Suprapubic skin (tissue), 4 donors: ENCODE results near the gene ZNF747. TPM values are rescaled to one million over a fixed set of nuclear protein-coding genes. Genes with fewer than 3 reads are reported as not detected.

Experiments used
- DNase-seq, 2 donors: peaks; one replicate each; pipeline ENCODE4 v3.0.0-alpha.2; 2019; ENCODE audit warnings: low spot score in 2 of 2
- H3K27ac ChIP-seq: fragments of 200-600 bp; sonication (generic); one replicate; pipeline ENCODE4 v1.5.1; 2019
- H3K27me3 ChIP-seq: fragments of 200-600 bp; sonication (generic); one replicate; pipeline ENCODE4 v1.5.1; 2019
- H3K36me3 ChIP-seq: fragments of 200-600 bp; sonication (generic); one replicate; pipeline ENCODE4 v1.5.1; 2019
- H3K4me1 ChIP-seq: fragments of 200-600 bp; sonication (generic); one replicate; pipeline ENCODE4 v1.5.1; 2019
- H3K4me3 ChIP-seq: fragments of 200-600 bp; sonication (generic); one replicate; pipeline ENCODE4 v1.5.1; 2019; ENCODE audit warnings: mild to moderate bottlenecking
- H3K9me3 ChIP-seq: fragments of 200-600 bp; sonication (generic); one replicate; pipeline ENCODE4 v1.5.1; 2019
- CTCF ChIP-seq, 2 donors: fragments of 200-600 bp in 1 of 2; fragments of 450-650 bp in 1 of 2; sonication (generic) in 1 of 2; IDR thresholded peaks; one replicate each; pipeline ENCODE4 v1.5.1; 2016 to 2019; ENCODE audit warnings: antibody characterized with exemption in 2 of 2, mild to moderate bottlenecking in 1 of 2, moderate library complexity in 1 of 2
- EP300 ChIP-seq: sonication (generic); formaldehyde crosslinking; IDR thresholded peaks from one replicate; pipeline ENCODE4 v1.6.1; 2017; ENCODE audit warnings: antibody characterized with exemption
- POLR2A ChIP-seq, 2 donors: fragments of 450-650 bp; IDR thresholded peaks; one replicate each; pipeline ENCODE4 v1.6.1; 2017; ENCODE audit warnings: antibody characterized with exemption in 2 of 2, mild to moderate bottlenecking in 2 of 2, moderate library complexity in 2 of 2
- POLR2AphosphoS5 ChIP-seq, 3 donors: sonication (generic); formaldehyde crosslinking; IDR thresholded peaks; one replicate each; pipeline ENCODE4 v1.6.1; 2017; ENCODE audit warnings: antibody characterized with exemption in 3 of 3
- WGBS: methylation state at CpG from one replicate; pipeline ENCODE4 v1.1.5; 2018; 5-methylcytosine and 5-hydroxymethylcytosine counted together
- total RNA-seq, 4 donors: library from RNA; depleted of rRNA; stranded (reverse); fragments of >200 nt; gene quantifications; one replicate each; pipeline ENCODE4 v1.1.0, GENCODE V29; 2016

Gene ZNF747
- total RNA-seq, 4 donors from 2014 or later = 9.4 to 15.4 (median 11.5) TPM

- Histone ChIP-seq H3K4me3 (no peak overlapping the region), H3K36me3 (no peaks in the 10 kb centered on the region), H3K9me3 (no peaks in the 10 kb centered on the region), H3K27me3 (no peaks in the 10 kb centered on the region), H3K4me1 (no peaks in the 10 kb centered on the region), H3K27ac (no peak overlapping the region)
- no peak for DNase-seq
- WGBS = 77% methylated on average over 4 of the region's 4 CpGs
- TF ChIP-seq CTCF (IDR thresholded peaks at IDR 0.05) (no peak), EP300 (no peak), POLR2AphosphoS5 (IDR thresholded peaks at IDR 0.05) (no peak), POLR2A (IDR thresholded peaks at IDR 0.05) (no peak)
These were observed 25.4 kb downstream of the ZNF747 start for GRCh38 chr16:30509081-30509765.

DNA sequence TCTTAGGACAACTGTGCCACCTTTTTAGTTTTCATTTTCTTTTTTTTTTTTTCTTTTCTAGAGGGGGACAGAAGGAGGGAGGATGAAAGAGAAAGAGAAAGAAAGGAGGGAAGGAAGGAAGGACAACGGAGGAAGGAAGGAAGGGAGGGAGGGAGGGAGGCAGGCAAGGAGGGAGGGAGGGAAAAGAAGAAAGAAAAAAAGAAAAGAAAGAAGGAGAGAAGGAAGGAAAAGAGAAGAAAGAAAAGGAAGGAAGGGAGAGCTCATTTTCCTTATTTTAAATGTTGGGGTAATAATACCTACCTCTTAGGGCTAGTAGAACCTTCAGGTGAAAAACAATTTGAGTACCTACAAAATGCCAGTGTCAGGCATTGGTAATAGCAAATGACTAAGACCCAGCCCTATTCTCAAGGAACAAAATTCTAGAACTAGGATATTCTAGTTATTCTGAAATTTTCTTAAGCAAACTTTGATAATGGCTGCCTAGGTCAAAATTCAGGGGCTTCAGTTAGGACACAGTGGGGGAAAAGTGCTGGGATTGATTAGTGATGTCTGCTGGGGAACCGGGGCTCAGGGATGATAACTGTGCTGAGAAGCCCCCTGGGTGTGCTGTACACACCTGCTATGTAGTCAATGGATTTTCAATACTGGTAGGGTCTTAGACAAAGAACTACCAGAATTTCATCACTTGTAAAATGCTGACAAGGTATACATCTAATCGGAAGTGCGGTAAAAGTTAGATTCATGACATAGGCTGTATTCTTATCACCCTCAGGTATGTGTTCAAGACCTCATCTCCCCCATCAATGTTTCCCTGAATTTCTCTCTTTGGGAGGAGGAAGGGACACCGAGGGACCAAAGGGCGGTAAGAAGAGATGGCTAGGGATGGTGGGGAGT, 31.0 kb downstream of the ZNF747 start:
- no peak overlapping the region for H3K27ac ChIP-seq
- H3K4me3 ChIP-seq = no peak overlapping the region
- WGBS = 71% methylated on average over 6 of the region's 6 CpGs
- TF ChIP-seq EP300 (no peak), POLR2A (IDR thresholded peaks at IDR 0.05) (no peak), CTCF (IDR thresholded peaks at IDR 0.05) (no peak), POLR2AphosphoS5 (IDR thresholded peaks at IDR 0.05) (no peak)
- DNase-seq = no peak
- no peaks in the 10 kb centered on the region for H3K27me3 ChIP-seq
- no peaks in the 10 kb centered on the region for H3K9me3 ChIP-seq
- no peaks in the 10 kb centered on the region for H3K4me1 ChIP-seq
- H3K36me3 ChIP-seq = no peaks in the 10 kb centered on the region

GRCh38 chr16:30499284-30499683, 35.4 kb downstream of the ZNF747 start:
- no peak for DNase-seq
- WGBS = 58% methylated on average over 8 of the region's 8 CpGs
- TF ChIP-seq POLR2AphosphoS5 (IDR thresholded peaks at IDR 0.05) (no peak), POLR2A (IDR thresholded peaks at IDR 0.05) (no peak), EP300 (no peak), CTCF (IDR thresholded peaks at IDR 0.05) (no peak)
- H3K4me3 ChIP-seq = no peak overlapping the region
- no peaks in the 10 kb centered on the region for H3K4me1 ChIP-seq
- no peaks in the 10 kb centered on the region for H3K9me3 ChIP-seq
- no peak overlapping the region for H3K27ac ChIP-seq
- no peaks in the 10 kb centered on the region for H3K36me3 ChIP-seq
- no peaks in the 10 kb centered on the region for H3K27me3 ChIP-seq

DNA sequence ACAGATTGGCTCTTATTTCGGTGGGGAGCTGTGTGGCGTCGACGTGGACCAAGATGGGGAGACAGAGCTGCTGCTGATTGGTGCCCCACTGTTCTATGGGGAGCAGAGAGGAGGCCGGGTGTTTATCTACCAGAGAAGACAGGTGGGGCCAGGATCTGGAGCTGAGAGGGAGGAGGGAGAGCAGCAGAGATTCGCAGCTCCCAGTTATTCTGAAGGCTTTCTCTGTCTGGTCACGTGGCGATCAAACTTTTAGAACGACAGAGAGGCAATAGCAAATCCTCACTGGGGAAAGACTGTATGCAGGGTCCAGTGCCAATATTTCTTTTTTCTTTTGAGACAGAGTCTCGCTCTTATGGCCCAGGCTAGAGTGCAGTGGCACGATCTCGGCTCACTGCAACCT, 39.9 kb downstream of the ZNF747 start:
- H3K9me3 ChIP-seq = no peaks in the 10 kb centered on the region
- no peaks in the 10 kb centered on the region for H3K36me3 ChIP-seq
- H3K27ac ChIP-seq = no peak overlapping the region
- H3K27me3 ChIP-seq = no peaks in the 10 kb centered on the region
- peaks cover 8% of the 10 kb centered on the region for H3K4me1 ChIP-seq
- no peak overlapping the region for H3K4me3 ChIP-seq
- TF ChIP-seq EP300 (no peak), CTCF (IDR thresholded peaks at IDR 0.05) (no peak), POLR2AphosphoS5 (IDR thresholded peaks at IDR 0.05) (no peak), POLR2A (IDR thresholded peaks at IDR 0.05) (no peak)
- DNase-seq = no peak
- WGBS = 55% methylated on average over 12 of the region's 12 CpGs

DNA sequence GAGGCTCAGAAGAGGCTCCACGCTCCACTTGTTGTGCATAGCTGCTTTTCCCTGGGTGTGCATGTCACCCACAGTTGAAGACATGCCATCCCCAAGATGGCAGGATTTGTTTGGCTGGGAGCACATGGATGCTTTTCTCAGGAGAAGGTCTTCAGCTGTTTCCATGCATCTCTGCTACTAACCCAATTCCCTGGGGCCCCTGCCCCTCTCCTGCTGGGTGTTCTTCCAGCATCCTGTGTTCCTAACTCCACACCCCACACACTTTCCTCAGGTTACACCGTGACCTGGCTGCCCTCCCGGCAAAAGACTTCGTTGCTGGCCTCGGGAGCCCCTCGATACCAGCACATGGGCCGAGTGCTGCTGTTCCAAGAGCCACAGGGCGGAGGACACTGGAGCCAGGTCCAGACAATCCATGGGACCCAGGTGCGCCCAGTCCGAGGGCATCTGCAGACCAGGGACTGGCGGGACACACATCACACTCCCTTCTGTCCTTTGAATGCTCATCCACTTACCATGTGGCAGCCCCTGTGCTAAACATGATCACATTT, 40.6 kb downstream of the ZNF747 start:
- Histone ChIP-seq H3K4me1 (peaks cover 12% of the 10 kb centered on the region), H3K27me3 (no peaks in the 10 kb centered on the region), H3K36me3 (no peaks in the 10 kb centered on the region), H3K4me3 (no peak overlapping the region), H3K27ac (no peak overlapping the region), H3K9me3 (no peaks in the 10 kb centered on the region)
- WGBS = 72% methylated on average over 9 of the region's 11 CpGs
- TF ChIP-seq EP300 (no peak), POLR2AphosphoS5 (IDR thresholded peaks at IDR 0.05) (no peak), POLR2A (IDR thresholded peaks at IDR 0.05) (no peak), CTCF (IDR thresholded peaks at IDR 0.05) (no peak)
- no peak for DNase-seq
